Hepatocyte (in vitro differentiated cells): Measurements from ENCODE around the gene GIMAP8.
"Not testable (repeated sequence)": the region's sequence is repeated elsewhere in the genome, so short reads cannot be mapped to it uniquely, and the experiment has no call there.

Source experiments
- EZH2 ChIP-seq: fragments of 200-600 bp; sonication (generic); IDR thresholded peaks from 2 replicates; pipeline ENCODE4 v1.6.1; 2016; ENCODE audit warnings: antibody characterized with exemption, mild to moderate bottlenecking, borderline replicate concordance
- TF ChIP-seq, protein P1 (sequence below): fragments of 200-600 bp; sonication (generic); IDR thresholded peaks from 2 replicates; pipeline ENCODE4 v1.5.1; 2016; ENCODE audit warnings: antibody characterized with exemption, mild to moderate bottlenecking; ENCODE audit not compliant: poor library complexity

DNA sequence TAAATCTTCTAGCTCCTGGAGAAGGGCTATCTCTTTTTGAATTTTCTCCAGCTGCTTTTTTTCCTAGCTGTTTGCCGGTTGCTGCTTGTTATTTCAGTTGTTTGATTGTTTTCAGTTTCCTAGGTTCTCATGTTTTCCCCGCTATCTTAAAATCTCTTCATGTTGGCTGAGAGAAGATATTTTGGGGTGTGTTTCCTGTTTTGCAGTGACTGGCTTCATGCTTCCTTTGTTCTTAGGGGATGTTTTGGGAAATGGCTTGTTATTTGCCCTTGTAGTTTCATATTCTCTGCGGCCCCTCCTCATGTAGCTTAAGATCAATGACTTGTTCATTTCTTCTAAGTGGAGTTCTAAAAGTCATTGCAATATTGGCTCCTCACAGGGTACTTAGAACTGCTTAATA is 33.6 kb downstream of the GIMAP8 start:
- TF ChIP-seq, protein P1, sequence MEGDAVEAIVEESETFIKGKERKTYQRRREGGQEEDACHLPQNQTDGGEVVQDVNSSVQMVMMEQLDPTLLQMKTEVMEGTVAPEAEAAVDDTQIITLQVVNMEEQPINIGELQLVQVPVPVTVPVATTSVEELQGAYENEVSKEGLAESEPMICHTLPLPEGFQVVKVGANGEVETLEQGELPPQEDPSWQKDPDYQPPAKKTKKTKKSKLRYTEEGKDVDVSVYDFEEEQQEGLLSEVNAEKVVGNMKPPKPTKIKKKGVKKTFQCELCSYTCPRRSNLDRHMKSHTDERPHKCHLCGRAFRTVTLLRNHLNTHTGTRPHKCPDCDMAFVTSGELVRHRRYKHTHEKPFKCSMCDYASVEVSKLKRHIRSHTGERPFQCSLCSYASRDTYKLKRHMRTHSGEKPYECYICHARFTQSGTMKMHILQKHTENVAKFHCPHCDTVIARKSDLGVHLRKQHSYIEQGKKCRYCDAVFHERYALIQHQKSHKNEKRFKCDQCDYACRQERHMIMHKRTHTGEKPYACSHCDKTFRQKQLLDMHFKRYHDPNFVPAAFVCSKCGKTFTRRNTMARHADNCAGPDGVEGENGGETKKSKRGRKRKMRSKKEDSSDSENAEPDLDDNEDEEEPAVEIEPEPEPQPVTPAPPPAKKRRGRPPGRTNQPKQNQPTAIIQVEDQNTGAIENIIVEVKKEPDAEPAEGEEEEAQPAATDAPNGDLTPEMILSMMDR, result not testable (repeated sequence)
- not testable (repeated sequence) for TF ChIP-seq EZH2
